ENCODE measurements around the gene TAF10.

Gene TAF10

DNA sequence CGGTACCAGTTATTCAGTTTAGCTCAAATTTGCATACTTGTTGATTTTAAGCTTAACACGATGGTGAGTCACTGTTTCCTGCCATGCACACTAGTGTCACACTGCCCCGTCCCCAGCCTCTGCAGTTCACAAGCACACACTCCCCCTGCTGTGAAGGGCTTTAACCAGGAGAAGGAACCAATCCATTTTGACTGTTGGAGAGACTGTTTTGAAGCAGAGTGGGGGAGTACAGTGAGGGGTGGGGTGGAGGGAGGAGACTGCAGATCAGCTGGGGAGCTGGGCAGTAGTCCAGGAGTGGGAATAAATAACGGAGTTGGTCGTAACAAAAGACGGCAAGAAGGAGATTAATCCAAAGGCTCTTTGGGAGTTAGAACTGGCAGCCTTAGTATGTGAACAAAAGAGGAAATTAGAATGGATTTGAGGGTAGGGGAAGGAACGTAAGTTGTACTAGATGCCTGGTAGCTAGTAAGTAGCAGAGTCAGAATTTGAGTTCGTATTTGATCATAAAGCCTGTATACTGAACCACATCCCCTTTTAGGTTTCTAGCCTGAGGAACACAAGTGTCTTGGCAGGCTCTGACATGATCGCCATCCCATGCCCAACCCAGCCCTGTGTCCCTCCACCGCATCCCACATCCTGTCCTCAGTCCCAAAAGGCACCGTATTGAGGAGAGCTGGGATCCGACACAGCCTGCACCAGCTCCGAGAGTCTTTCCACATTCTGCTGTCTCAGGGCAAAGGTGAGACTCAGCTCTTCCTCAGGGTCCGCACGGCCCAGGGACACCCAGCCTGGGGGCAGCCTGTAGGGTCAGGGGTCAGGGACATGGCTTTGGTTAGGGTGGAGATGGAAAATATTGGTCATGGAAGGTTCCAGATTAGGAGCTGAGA, 6.3 kb upstream of the TAF10 start:
- Histone ChIP-seq H3K27ac (replicated peaks) (peak overlapping the region; percentile 78), H3K4me3 (replicated peaks; ENCODE audit: insufficient read depth, low read length) (peak overlapping the region; percentile 83), H3K27me3 (ENCODE audit: insufficient read depth, poor library complexity, severe bottlenecking) (no peaks in the 10 kb centered on the region)
- 0 out of 2 replicates have a peak, but pooled peaks have one; percentile 56 for TF ChIP-seq POLR2AphosphoS5 (IDR thresholded peaks at IDR 0.05; ENCODE audit: low read depth)
- no peak for TF ChIP-seq REST (IDR thresholded peaks at IDR 0.05; ENCODE audit: insufficient replicate concordance, low read depth)
- TF ChIP-seq SPI1 (IDR thresholded peaks at IDR 0.05; ENCODE audit: borderline replicate concordance, low read depth), result peak; percentile 60; the same call in 1 of the 2 replicates
- DNase-seq (ENCODE audit: low read depth in 1 of 2, low spot score in 1 of 2), result peak; percentile 76 to 95

- H3K27ac ChIP-seq (replicated peaks), result peak overlapping the region; percentile 78
- H3K4me3 ChIP-seq (replicated peaks; ENCODE audit: insufficient read depth, low read length), result peak overlapping the region; percentile 83
- DNase-seq (ENCODE audit: low read depth in 1 of 2, low spot score in 1 of 2), result peak; percentile 69 to 93
- no peaks in the 10 kb centered on the region for H3K27me3 ChIP-seq (ENCODE audit: insufficient read depth, poor library complexity, severe bottlenecking)
- TF ChIP-seq, protein P1, sequence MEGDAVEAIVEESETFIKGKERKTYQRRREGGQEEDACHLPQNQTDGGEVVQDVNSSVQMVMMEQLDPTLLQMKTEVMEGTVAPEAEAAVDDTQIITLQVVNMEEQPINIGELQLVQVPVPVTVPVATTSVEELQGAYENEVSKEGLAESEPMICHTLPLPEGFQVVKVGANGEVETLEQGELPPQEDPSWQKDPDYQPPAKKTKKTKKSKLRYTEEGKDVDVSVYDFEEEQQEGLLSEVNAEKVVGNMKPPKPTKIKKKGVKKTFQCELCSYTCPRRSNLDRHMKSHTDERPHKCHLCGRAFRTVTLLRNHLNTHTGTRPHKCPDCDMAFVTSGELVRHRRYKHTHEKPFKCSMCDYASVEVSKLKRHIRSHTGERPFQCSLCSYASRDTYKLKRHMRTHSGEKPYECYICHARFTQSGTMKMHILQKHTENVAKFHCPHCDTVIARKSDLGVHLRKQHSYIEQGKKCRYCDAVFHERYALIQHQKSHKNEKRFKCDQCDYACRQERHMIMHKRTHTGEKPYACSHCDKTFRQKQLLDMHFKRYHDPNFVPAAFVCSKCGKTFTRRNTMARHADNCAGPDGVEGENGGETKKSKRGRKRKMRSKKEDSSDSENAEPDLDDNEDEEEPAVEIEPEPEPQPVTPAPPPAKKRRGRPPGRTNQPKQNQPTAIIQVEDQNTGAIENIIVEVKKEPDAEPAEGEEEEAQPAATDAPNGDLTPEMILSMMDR (IDR thresholded peaks at IDR 0.05; ENCODE audit: insufficient read depth, low read length), result no peak
- TF ChIP-seq GABPA (IDR thresholded peaks at IDR 0.05; ENCODE audit: low read depth), result no peak
- TF ChIP-seq REST (IDR thresholded peaks at IDR 0.05; ENCODE audit: insufficient replicate concordance, low read depth), result peak; percentile 10
- no peak for TF ChIP-seq POLR2AphosphoS5 (IDR thresholded peaks at IDR 0.05; ENCODE audit: low read depth)
Measured at GRCh38 chr11:6617315-6617781, 5.3 kb upstream of the TAF10 start.

DNA sequence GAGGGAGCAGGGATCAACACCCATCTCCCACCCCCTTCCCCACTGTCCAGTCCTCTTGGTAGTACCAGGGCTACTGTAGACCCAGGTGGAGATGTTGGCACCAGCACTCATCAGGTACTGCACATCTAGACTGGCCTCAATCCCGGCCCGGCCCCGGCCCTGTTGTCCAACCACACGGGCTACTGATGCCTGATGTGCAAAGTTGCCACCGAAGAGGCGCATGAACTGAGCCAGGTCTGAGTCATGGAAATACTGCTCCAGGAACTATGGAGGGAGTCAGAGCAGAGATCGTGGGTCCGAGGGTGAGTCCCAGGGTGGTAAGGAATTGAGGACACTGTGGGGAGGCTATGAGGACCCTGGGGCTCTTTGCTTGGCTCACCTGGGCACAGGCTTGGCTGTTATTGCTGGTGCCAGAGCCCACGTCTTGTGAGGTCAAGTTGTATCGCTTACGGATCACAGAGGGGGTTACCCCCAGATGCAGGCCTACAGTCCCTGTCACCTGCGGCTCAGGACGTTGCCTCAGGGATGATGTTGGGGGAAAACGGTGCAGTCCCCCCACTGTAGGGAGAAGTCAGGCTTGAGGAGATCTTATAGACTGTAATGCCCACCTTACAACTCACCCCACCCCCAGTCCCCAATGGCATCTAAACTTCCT, 4.7 kb upstream of the TAF10 start:
- no peak for DNase-seq (ENCODE audit: low read depth in 1 of 2, low spot score in 1 of 2)
- no peaks in the 10 kb centered on the region for H3K27me3 ChIP-seq (ENCODE audit: insufficient read depth, poor library complexity, severe bottlenecking)
- TF ChIP-seq, protein P1 (IDR thresholded peaks at IDR 0.05; ENCODE audit: insufficient read depth, low read length), result no peak
- TF ChIP-seq GABPA (IDR thresholded peaks at IDR 0.05; ENCODE audit: low read depth) (no peak), SPI1 (IDR thresholded peaks at IDR 0.05; ENCODE audit: borderline replicate concordance, low read depth) (no peak), REST (IDR thresholded peaks at IDR 0.05; ENCODE audit: insufficient replicate concordance, low read depth) (no peak), POLR2AphosphoS5 (IDR thresholded peaks at IDR 0.05; ENCODE audit: low read depth) (no peak)
- peak overlapping the region; percentile 78 for H3K27ac ChIP-seq (replicated peaks)
- H3K4me3 ChIP-seq (replicated peaks; ENCODE audit: insufficient read depth, low read length), result no peak overlapping the region
